ENCODE data around the gene PRKAR2A. TPM values are rescaled to one million over a fixed set of nuclear protein-coding genes. Genes with fewer than 3 reads are reported as not detected.

PRKAR2A gene
- total and polyA plus RNA-seq, 4 donors = 12.1 to 28.5 (median 13.9) TPM

GRCh38 chr3:48879307-48879993, 31.8 kb upstream of the PRKAR2A start (continued):
- TF ChIP-seq REST (IDR thresholded peaks at IDR 0.05) (no peak), SP1 (IDR thresholded peaks at IDR 0.05) (no peak), NR2F2 (IDR thresholded peaks at IDR 0.05) (no peak), HNF4A (conservative IDR thresholded peaks at IDR 0.05) (no peak), JUND (IDR thresholded peaks at IDR 0.05) (no peak), GABPA (IDR thresholded peaks at IDR 0.05 in 1 of 2, conservative IDR thresholded peaks at IDR 0.05 in 1 of 2) (no peak)

- no peak overlapping the region for H3K27ac ChIP-seq (ENCODE audit: low read depth in 1 of 2, low read length in 2 of 2)
- 91% methylated on average over 8 of the region's 8 CpGs for WGBS
- H3K9ac ChIP-seq (ENCODE audit: low read depth in 1 of 2, low read length in 2 of 2) = no peak overlapping the region
- peaks cover 16 to 22% (median 18%) of the 10 kb centered on the region in 4 donors for H3K36me3 ChIP-seq (ENCODE audit: control insufficient read depth in 4 of 4, insufficient read depth in 3 of 4, low read depth in 1 of 4, low read length in 3 of 4)
- DNase-seq (ENCODE audit: low spot score) = no peak
- H3K9me3 ChIP-seq (ENCODE audit: control insufficient read depth in 4 of 4, low read length in 3 of 4) = no peaks in the 10 kb centered on the region
- H3K4me3 ChIP-seq (ENCODE audit: low read depth in 1 of 3, low read length in 3 of 3) = no peak overlapping the region
- peaks cover 5 to 16% (median 15%) of the 10 kb centered on the region in 4 donors for H3K4me1 ChIP-seq (ENCODE audit: control insufficient read depth in 4 of 4, insufficient read depth in 4 of 4, low read length in 3 of 4)
- H3K27me3 ChIP-seq (ENCODE audit: control insufficient read depth in 4 of 4, insufficient read depth in 4 of 4, low read length in 3 of 4) = no peaks in the 10 kb centered on the region
- no peak for TF ChIP-seq FOXA1 (IDR thresholded peaks at IDR 0.05)
- TF ChIP-seq HNF4A (conservative IDR thresholded peaks at IDR 0.05) = no peak
- no peak for TF ChIP-seq CTCF (IDR thresholded peaks at IDR 0.05; ENCODE audit: low read depth, low read length, missing input control)
- no peak for TF ChIP-seq JUND (IDR thresholded peaks at IDR 0.05)
- no peak for TF ChIP-seq YY1 (IDR thresholded peaks at IDR 0.05)
- no peak for TF ChIP-seq ZBTB33 (IDR thresholded peaks at IDR 0.05)
- no peak for TF ChIP-seq RAD21 (IDR thresholded peaks at IDR 0.05)
- no peak for TF ChIP-seq MAX (IDR thresholded peaks at IDR 0.05)
- TF ChIP-seq FOXA2 (IDR thresholded peaks at IDR 0.05) = no peak
- TF ChIP-seq TAF1 (conservative IDR thresholded peaks at IDR 0.05) = no peak
- TF ChIP-seq EGR1 (IDR thresholded peaks at IDR 0.05; ENCODE audit: low read depth in 2 of 2) = no peak
Observed at GRCh38 chr3:48877671-48878070, 30.0 kb upstream of the PRKAR2A start.

Data from liver (tissue), 9 donors.